GM23338 (cell line): Measurements from ENCODE around the gene EPS8L3. TPM values are rescaled to one million over a fixed set of nuclear protein-coding genes. Genes with fewer than 3 reads are reported as not detected.

Experiments used
- ATAC-seq: fragments of 200-7000 bp; cut with Tn5 transposase; 3 replicates; pipeline ENCODE4 v1.9.1; 2020
- DNase-seq: peaks from one replicate; pipeline ENCODE4 v3.0.0-alpha.2; 2015; ENCODE audit warnings: low spot score
- H2AFZ ChIP-seq: fragments of 200-600 bp; sonication (generic); 2 replicates; pipeline ENCODE4 v1.8.0; 2016; ENCODE audit warnings: antibody characterized with exemption, mild to moderate bottlenecking, moderate library complexity
- H3F3A ChIP-seq: fragments of 200-600 bp; sonication (generic); replicated peaks from 2 replicates; pipeline ENCODE4 v1.8.0; 2017; ENCODE audit warnings: antibody characterized with exemption, mixed run types, low read depth
- H3K27ac ChIP-seq: fragments of 200-600 bp; sonication (generic); 2 replicates; pipeline ENCODE4 v1.6.1; 2016; ENCODE audit warnings: low read depth
- H3K27me3 ChIP-seq: fragments of 200-600 bp; sonication (generic); 2 replicates; pipeline ENCODE4 v1.8.0; 2016; ENCODE audit warnings: mild to moderate bottlenecking, mixed run types, moderate library complexity; ENCODE audit not compliant: insufficient read depth
- H3K36me3 ChIP-seq: fragments of 200-600 bp; sonication (generic); 2 replicates; pipeline ENCODE4 v1.8.0; 2016; ENCODE audit warnings: mild to moderate bottlenecking; ENCODE audit not compliant: insufficient read depth
- H3K4me1 ChIP-seq: fragments of 200-600 bp; sonication (generic); 2 replicates; pipeline ENCODE4 v1.8.0; 2016; ENCODE audit warnings: mild to moderate bottlenecking, moderate library complexity; ENCODE audit not compliant: insufficient read depth
- H3K4me2 ChIP-seq: fragments of 200-600 bp; sonication (generic); 2 replicates; pipeline ENCODE4 v1.7.1; 2017; ENCODE audit warnings: mixed run types
- H3K4me3 ChIP-seq: fragments of 200-600 bp; sonication (generic); 2 replicates; pipeline ENCODE4 v1.6.1; 2016; ENCODE audit warnings: mixed run types
- H3K79me2 ChIP-seq: fragments of 200-600 bp; sonication (generic); replicated peaks from 2 replicates; pipeline ENCODE4 v1.8.0; 2017; ENCODE audit warnings: mild to moderate bottlenecking; ENCODE audit not compliant: insufficient read depth
- H3K9me2 ChIP-seq: fragments of 200-600 bp; sonication (generic); 2 replicates; pipeline ENCODE4 v1.8.0; 2017; ENCODE audit not compliant: insufficient read depth
- H4K20me1 ChIP-seq: fragments of 200-600 bp; sonication (generic); replicated peaks from 2 replicates; pipeline ENCODE4 v1.8.0; 2017; ENCODE audit warnings: mild to moderate bottlenecking; ENCODE audit not compliant: insufficient read depth
- H3K27ac Mint-ChIP-seq: 2 replicates; pipeline ENCODE4 v1.8.0; 2020; ENCODE audit warnings: inconsistent platforms, mild to moderate bottlenecking, moderate library complexity, mixed read lengths
- H3K27me3 Mint-ChIP-seq: 3 replicates; pipeline ENCODE4 v1.8.0; 2022; ENCODE audit warnings: low read depth, mild to moderate bottlenecking, moderate library complexity, mixed read lengths, inconsistent platforms; ENCODE audit not compliant: insufficient read depth, poor library complexity
- H3K36me3 Mint-ChIP-seq: 3 replicates; pipeline ENCODE4 v1.8.0; 2021; ENCODE audit warnings: low read depth, mild to moderate bottlenecking, inconsistent platforms, moderate library complexity, mixed read lengths
- H3K4me1 Mint-ChIP-seq: 3 replicates; pipeline ENCODE4 v1.8.0; 2020; ENCODE audit warnings: mild to moderate bottlenecking, inconsistent platforms, mixed read lengths
- H3K4me3 Mint-ChIP-seq: 3 replicates; pipeline ENCODE4 v1.8.0; 2021; ENCODE audit warnings: moderate library complexity, mild to moderate bottlenecking, inconsistent platforms, mixed read lengths
- H3K9me3 Mint-ChIP-seq: 3 replicates; pipeline ENCODE4 v1.8.0; 2020; ENCODE audit warnings: moderate library complexity, mild to moderate bottlenecking, inconsistent platforms, mixed read lengths
- EZH2 ChIP-seq: fragments of 200-600 bp; sonication (generic); IDR thresholded peaks from one replicate; pipeline ENCODE4 v1.8.0; 2017; ENCODE audit warnings: antibody characterized with exemption, mild to moderate bottlenecking, low read depth; ENCODE audit not compliant: unreplicated experiment
- EZH2phosphoT487 ChIP-seq: fragments of 200-600 bp; sonication (generic); IDR thresholded peaks from one replicate; pipeline ENCODE4 v1.8.1; 2018; ENCODE audit warnings: antibody characterized with exemption; ENCODE audit not compliant: unreplicated experiment
- NANOG ChIP-seq: IDR thresholded peaks from 2 replicates; pipeline ENCODE4 v1.6.1; 2016; ENCODE audit warnings: antibody characterized with exemption, borderline replicate concordance
- ZNF114 ChIP-seq: fragments of 250-450 bp; sonication (Bioruptor Pico); IDR thresholded peaks from 2 replicates; pipeline ENCODE4 v1.5.0; 2020; ENCODE audit warnings: mild to moderate bottlenecking, moderate library complexity
- polyA plus RNA-seq: library from polyadenylated mRNA; unstranded; fragments of >200 nt; fragmentation: Nextera tagmentation; extraction: Ambion mirVana; gene quantifications from 2 replicates; pipeline ENCODE4 v1.2.1, GENCODE V29; 2016
- total RNA-seq: library from RNA; depleted of rRNA; stranded (reverse); fragments of >200 nt; shearing (Covaris generic); gene quantifications from 2 replicates; pipeline ENCODE4 v1.2.3, GENCODE V29; 2014
- TF ChIP-seq, protein P1 (sequence below): IDR thresholded peaks from 2 replicates; pipeline ENCODE4 v1.6.1; 2016; ENCODE audit warnings: antibody characterized with exemption
- TF ChIP-seq, protein P2 (sequence below): IDR thresholded peaks from one replicate; pipeline ENCODE4 v1.6.1; 2018; ENCODE audit warnings: antibody characterized with exemption; ENCODE audit not compliant: unreplicated experiment
- TF ChIP-seq, protein P3 (sequence below), 2 experiments: fragments of 200-600 bp in 1 of 2; sonication (generic) in 1 of 2; conservative IDR thresholded peaks; 2 replicates each; pipeline versions ENCODE4 v1.5.1 to v1.6.1; 2016 to 2017; ENCODE audit warnings: antibody characterized with exemption in 2 of 2, low read depth in 2 of 2, mild to moderate bottlenecking in 2 of 2, moderate library complexity in 1 of 2

The EPS8L3 gene
- total and polyA plus RNA-seq, 2 experiments from 2014 or later, result not detected

GRCh38 chr1:109780982-109781381 is 17.3 kb upstream of the EPS8L3 start (continued):
- TF ChIP-seq, protein P1, sequence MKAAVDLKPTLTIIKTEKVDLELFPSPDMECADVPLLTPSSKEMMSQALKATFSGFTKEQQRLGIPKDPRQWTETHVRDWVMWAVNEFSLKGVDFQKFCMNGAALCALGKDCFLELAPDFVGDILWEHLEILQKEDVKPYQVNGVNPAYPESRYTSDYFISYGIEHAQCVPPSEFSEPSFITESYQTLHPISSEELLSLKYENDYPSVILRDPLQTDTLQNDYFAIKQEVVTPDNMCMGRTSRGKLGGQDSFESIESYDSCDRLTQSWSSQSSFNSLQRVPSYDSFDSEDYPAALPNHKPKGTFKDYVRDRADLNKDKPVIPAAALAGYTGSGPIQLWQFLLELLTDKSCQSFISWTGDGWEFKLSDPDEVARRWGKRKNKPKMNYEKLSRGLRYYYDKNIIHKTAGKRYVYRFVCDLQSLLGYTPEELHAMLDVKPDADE, result no peak

DNA sequence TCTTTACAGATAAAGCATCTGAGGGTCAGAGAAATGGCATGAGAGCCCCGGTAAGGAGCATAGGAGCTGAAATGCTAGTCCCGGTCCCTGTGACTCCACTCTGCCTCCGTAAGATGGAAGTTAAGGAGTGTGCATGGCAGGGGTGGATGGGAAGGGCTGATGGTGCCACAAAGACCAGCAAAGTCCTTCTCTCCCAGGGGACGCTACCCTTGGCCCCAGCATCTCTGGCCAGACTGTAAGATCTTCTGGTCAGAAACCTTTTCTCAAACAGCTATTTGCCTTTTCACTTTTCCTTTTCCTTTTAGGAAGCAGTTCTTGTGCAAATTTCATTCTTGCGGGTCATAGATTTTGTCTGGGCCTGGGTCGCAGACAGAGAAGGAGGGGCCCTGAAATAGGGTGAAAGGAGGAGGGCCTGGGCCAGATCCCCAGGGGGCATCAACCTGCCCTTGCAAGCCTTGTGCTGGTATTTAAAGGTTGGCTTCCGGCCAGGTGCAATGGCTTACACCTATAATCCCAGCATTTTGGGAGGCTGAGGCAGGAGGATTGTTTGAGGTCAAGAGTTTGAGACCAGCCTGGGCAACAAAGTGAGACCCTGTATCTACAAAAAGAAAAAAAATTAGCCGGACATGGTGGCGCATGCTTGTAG is 14.4 kb upstream of the EPS8L3 start:
- DNase-seq (no peak), ATAC-seq (no peak)
- Mint-ChIP-seq H3K27me3 (peaks cover 16% of the 10 kb centered on the region), H3K4me1 (peaks cover 10% of the 10 kb centered on the region), H3K27ac (no peak overlapping the region), H3K9me3 (peaks cover 18% of the 10 kb centered on the region), H3K36me3 (peaks cover 8% of the 10 kb centered on the region; the same call in 2 of the 3 replicates), H3K4me3 (no peak overlapping the region)
- Histone ChIP-seq H2AFZ (no peak overlapping the region), H3F3A (no peaks in the 10 kb centered on the region), H3K4me1 (peaks cover 7% of the 10 kb centered on the region), H3K4me3 (no peak overlapping the region), H4K20me1 (no peaks in the 10 kb centered on the region), H3K79me2 (no peaks in the 10 kb centered on the region), H3K9me2 (no peaks in the 10 kb centered on the region), H3K27me3 (no peaks in the 10 kb centered on the region), H3K36me3 (0 out of 2 replicates have a peak, but pooled peaks cover 7% of the 10 kb centered on the region), H3K4me2 (no peak overlapping the region), H3K27ac (no peak overlapping the region)
- TF ChIP-seq ZNF114 (no peak), NANOG (no peak), EZH2 (no peak), EZH2phosphoT487 (no peak)
- TF ChIP-seq, protein P2, sequence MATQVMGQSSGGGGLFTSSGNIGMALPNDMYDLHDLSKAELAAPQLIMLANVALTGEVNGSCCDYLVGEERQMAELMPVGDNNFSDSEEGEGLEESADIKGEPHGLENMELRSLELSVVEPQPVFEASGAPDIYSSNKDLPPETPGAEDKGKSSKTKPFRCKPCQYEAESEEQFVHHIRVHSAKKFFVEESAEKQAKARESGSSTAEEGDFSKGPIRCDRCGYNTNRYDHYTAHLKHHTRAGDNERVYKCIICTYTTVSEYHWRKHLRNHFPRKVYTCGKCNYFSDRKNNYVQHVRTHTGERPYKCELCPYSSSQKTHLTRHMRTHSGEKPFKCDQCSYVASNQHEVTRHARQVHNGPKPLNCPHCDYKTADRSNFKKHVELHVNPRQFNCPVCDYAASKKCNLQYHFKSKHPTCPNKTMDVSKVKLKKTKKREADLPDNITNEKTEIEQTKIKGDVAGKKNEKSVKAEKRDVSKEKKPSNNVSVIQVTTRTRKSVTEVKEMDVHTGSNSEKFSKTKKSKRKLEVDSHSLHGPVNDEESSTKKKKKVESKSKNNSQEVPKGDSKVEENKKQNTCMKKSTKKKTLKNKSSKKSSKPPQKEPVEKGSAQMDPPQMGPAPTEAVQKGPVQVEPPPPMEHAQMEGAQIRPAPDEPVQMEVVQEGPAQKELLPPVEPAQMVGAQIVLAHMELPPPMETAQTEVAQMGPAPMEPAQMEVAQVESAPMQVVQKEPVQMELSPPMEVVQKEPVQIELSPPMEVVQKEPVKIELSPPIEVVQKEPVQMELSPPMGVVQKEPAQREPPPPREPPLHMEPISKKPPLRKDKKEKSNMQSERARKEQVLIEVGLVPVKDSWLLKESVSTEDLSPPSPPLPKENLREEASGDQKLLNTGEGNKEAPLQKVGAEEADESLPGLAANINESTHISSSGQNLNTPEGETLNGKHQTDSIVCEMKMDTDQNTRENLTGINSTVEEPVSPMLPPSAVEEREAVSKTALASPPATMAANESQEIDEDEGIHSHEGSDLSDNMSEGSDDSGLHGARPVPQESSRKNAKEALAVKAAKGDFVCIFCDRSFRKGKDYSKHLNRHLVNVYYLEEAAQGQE, result no peak
- TF ChIP-seq, protein P1, result no peak
- TF ChIP-seq, protein P3, sequence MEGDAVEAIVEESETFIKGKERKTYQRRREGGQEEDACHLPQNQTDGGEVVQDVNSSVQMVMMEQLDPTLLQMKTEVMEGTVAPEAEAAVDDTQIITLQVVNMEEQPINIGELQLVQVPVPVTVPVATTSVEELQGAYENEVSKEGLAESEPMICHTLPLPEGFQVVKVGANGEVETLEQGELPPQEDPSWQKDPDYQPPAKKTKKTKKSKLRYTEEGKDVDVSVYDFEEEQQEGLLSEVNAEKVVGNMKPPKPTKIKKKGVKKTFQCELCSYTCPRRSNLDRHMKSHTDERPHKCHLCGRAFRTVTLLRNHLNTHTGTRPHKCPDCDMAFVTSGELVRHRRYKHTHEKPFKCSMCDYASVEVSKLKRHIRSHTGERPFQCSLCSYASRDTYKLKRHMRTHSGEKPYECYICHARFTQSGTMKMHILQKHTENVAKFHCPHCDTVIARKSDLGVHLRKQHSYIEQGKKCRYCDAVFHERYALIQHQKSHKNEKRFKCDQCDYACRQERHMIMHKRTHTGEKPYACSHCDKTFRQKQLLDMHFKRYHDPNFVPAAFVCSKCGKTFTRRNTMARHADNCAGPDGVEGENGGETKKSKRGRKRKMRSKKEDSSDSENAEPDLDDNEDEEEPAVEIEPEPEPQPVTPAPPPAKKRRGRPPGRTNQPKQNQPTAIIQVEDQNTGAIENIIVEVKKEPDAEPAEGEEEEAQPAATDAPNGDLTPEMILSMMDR (conservative IDR thresholded peaks at IDR 0.05; ENCODE audit: low read depth in 2 of 2), result no peak
